AG09319 (cell line): Measurements from ENCODE around the gene ATRNL1.
"Not testable (repeated sequence)": the region's sequence is repeated elsewhere in the genome, so short reads cannot be mapped to it uniquely, and the experiment has no call there.

Experiments
- DNase-seq: peaks from one replicate; pipeline ENCODE4 v3.0.0-alpha.2; 2010; ENCODE audit warnings: low read depth; ENCODE audit errors: extremely low read depth
- CTCF ChIP-seq: IDR thresholded peaks from 2 replicates; pipeline ENCODE4 v1.5.1; 2011; ENCODE audit warnings: low read depth, mild to moderate bottlenecking, inconsistent platforms, low read length, moderate library complexity

Gene ATRNL1

GRCh38 chr10:115802911-115803310, 709.7 kb downstream of the ATRNL1 start:
- TF ChIP-seq CTCF: no peak
- DNase-seq: no peak

GRCh38 chr10:115814542-115814941, 721.4 kb downstream of the ATRNL1 start:
- TF ChIP-seq CTCF: no peak
- no peak for DNase-seq

- DNase-seq: no peak
- TF ChIP-seq CTCF: no peak
Measured at GRCh38 chr10:115818012-115818411, 724.8 kb downstream of the ATRNL1 start.

- DNase-seq: no peak
- no peak for TF ChIP-seq CTCF
Measured at GRCh38 chr10:115826396-115826795, 733.2 kb downstream of the ATRNL1 start.

GRCh38 chr10:115827231-115828009, 734.3 kb downstream of the ATRNL1 start:
- TF ChIP-seq CTCF: no peak
- DNase-seq: no peak

GRCh38 chr10:115828182-115828581, 735.0 kb downstream of the ATRNL1 start:
- not testable (repeated sequence) for DNase-seq

- TF ChIP-seq CTCF: peak; percentile 43
- DNase-seq: no peak
Measured at GRCh38 chr10:115829521-115830205, 736.5 kb downstream of the ATRNL1 start.
